ENCODE data around the gene DERL2.
"Not testable (repeated sequence)": the region's sequence is repeated elsewhere in the genome, so short reads cannot be mapped to it uniquely, and the experiment has no call there.

DERL2 gene

DNA sequence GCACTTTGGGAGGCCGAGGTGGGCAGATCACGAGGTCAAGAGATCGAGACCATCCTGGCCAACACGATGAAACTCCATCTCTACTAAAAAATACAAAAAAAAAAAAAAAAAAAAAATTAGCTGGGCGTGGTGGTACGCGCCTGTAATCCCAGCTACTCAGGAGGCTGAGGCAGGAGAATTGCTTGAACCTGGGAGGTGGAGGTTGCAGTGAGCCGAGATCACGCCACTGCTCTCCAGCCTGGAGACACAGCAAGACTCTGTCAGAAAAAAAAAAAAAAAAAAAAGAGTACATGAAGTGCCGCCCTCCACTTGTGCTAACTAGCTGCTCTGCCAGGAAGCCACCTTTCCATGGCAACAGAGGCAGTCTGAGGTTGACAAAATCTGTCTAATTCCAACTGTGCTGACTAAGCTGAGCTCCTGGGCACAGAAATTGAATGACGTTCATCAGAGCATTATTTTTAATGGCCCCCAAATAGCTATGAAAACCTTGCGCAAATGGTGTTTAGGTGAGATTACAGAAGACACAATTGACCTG lies 50.1 kb downstream of the DERL2 start:
- not testable (repeated sequence) for DNase-seq

DNA sequence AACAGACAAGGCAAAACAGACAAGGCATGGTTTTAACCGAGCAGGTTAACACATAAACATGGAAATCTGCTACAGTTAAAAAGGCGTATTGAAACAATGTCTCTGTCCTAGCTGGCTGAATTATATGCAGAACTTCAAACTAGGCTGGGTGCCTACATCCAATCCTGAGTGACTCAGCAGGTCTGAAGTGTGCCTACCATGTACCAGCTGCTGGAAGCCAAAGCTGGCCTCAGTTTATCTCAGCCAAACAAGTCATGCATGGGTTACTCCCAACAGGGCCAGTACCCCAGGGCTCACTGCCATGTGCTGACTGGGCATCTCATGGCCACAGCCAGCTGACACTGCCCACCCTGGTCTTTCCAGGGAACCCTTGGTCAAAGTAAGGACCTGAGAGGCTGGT lies 51.0 kb downstream of the DERL2 start:
- DNase-seq = no peak

DNA sequence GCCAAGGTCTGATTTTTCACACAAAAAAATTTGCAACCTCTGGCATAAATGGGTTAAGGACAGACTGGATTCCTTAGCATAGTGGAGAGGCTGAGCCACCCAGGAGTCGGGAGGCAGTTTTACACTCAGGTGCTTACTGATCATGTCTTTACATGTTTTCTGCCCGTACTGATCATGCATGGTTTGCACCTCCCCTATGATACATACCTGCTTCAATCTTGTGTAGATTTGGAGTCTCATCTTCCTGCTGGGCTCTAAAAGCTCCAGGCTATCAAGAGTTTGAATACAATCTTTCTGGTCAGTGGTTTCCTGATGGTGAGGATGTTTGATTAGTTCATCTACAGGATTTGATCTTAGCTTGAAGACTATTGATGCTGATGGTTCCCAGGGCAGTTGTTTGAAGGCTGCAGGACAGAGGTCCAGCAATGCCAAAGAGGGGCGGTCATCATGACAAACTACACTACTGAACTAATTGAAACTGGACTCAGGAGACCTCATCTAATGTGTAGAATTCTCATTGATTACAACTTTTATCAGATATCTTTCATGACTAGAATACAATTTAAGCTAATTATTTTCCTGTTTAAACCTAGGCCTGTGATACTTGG lies 53.9 kb downstream of the DERL2 start:
- DNase-seq = no peak

DNA sequence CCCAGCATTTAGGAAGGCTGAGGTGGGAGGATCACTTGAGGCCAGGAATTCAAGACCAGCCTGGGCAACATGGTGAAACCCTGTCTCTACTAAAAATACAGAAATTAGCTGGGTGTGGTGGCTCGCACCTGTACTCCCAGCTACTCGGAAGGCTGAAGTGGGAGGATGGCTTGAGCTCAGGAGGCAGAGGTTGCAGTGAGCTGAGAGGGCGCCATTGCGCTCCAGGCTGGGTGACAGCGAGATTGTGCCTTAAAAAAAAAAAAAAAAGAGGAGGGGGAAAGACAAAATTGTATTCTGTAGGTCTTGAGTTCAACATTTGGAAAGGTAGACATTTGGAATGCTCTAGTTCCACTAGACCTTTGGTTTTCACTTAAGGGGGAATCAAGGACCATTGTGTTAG lies 54.7 kb downstream of the DERL2 start:
- peak; percentile 5 for DNase-seq

DNA sequence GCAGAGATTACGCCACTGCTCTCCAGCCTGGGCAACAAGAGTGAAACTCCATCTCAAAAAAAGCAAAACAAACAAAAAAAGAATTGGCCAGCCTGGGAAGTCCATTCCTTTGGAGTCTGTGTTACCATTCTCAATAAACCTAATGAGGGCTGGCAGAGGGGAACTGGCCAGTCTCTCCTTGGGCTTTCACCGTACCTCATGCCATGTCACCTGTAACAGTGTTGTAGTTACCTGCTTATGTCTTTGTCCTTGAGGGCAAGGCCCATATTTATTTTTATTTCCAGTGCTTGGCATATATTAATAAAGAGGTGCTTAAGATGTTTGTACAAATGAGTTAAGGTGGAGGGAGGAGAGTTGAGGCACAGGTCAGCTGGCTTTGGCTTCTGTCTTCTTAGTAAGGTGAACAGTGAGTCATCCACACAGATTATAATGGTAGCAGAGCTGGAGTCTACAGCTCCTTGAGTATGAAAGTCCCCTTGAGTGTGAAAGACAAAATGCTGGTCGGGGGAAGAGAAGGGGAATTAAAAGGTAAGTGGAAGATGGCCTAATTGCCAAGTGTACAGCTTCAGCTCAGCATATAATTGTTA lies 55.5 kb downstream of the DERL2 start:
- no peak for DNase-seq

DNA sequence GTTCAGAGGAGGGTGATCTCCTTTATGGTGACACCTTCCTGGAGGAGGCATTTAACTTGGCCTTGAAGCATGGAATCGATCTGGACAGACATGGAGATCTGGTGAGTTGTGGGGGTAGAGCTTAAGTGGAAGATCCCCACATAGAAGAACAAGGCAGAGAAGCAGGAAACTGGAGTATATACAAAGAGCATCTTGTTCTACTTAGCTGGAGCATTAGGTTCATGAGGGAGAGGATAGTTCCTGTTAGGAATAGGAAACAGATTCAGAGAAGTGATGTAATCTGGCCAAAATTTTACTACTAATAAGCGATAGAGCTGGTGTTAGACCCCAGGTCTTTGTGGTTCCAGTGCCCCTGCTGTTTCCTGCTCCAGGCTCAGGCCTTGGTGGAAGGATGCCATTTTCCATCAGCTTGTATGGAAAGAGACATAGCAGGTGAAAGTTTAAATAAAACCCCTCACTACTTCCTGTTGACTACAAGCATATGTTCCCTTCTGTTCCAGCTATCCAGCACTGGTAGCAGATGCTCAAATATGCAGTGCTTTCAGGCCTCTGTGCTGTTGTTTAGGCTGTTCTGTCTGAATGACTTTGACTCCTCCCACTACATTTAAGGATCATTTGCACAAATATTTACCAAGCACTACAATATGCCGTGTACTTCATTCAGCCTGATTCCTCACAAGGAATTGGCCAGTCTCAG lies 56.6 kb downstream of the DERL2 start:
- no peak for DNase-seq

DNA sequence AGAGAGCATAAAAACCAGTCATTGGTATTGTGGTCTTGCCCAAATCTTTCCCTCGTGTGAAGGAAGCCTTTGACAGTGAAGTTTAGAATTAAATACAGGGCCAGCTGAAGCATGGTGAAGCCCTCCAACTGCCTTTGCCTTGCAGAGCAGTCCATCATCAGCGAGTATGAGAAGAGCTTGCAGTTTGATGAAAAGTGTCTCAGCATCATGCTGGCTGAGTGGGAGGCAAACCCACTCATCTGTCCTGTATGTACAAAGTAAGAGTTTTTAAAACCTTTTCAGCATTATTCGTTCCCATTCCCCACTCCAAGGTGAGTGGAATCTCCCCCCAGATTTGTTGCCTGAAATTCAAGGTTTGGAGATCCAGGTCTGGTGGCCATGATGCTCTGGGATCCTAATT lies 60.2 kb downstream of the DERL2 start:
- no peak for DNase-seq

DNA sequence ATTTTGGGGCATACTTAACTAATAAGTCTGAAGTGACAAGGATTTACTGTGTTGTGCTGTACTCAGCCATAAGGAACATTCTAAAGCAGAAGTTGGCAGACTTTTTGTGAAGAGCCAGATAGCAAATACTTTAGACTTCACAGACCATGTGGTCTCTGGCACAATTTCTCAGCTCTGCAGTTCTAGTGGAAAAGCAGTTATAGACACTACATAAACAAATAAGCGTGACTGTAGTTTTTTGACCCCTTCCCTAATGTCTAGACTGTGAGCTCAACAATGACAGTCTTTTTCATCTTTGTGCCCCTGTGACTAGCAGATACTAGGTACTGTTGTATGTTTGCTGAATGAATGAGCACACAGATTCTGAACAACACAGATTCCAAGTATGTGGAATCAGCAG lies 61.1 kb downstream of the DERL2 start:
- DNase-seq = no peak

DNA sequence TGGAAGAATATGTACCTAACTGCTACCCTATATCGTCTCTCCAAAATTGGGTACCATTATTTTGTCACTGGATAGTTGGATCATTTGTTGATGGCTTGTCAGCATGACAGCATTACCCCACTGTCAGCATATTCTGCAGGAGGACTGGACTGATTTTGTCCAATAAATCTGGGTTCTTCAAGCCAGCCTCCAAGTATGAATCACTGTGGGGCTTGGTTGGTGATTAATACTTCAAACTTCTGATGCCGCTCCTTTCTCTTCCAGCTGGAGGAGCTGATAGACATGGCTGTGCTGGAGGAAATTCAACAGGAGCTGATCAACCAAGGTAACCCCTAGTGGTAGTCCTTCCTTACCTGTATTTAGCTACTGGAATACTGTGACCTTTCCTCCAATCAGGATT lies 63.5 kb downstream of the DERL2 start:
- DNase-seq = no peak
